Body of pancreas (tissue), 4 donors: ENCODE results near the gene WDFY3.

Experiments
- CTCF ChIP-seq, 7 experiments: fragments of 450-650 bp in 4 of 7; fragments of 200-600 bp in 3 of 7; sonication (generic) in 3 of 7; IDR thresholded peaks; one replicate each; pipeline ENCODE4 v1.5.1; 2016 to 2019; ENCODE audit warnings: antibody characterized with exemption in 7 of 7
- POLR2A ChIP-seq, 3 donors: fragments of 450-650 bp; IDR thresholded peaks; one replicate each; pipeline ENCODE4 v1.6.1; 2016; ENCODE audit warnings: antibody characterized with exemption in 3 of 3, mild to moderate bottlenecking in 2 of 3

GRCh38 chr4:84803720-84804119 is 162.8 kb downstream of the WDFY3 start:
- TF ChIP-seq POLR2A (IDR thresholded peaks at IDR 0.05) (no peak), CTCF (IDR thresholded peaks at IDR 0.05) (no peak)
